ENCODE data around the gene HES1.
"Not testable (repeated sequence)": the region's sequence is repeated elsewhere in the genome, so short reads cannot be mapped to it uniquely, and the experiment has no call there.

Gene HES1

DNA sequence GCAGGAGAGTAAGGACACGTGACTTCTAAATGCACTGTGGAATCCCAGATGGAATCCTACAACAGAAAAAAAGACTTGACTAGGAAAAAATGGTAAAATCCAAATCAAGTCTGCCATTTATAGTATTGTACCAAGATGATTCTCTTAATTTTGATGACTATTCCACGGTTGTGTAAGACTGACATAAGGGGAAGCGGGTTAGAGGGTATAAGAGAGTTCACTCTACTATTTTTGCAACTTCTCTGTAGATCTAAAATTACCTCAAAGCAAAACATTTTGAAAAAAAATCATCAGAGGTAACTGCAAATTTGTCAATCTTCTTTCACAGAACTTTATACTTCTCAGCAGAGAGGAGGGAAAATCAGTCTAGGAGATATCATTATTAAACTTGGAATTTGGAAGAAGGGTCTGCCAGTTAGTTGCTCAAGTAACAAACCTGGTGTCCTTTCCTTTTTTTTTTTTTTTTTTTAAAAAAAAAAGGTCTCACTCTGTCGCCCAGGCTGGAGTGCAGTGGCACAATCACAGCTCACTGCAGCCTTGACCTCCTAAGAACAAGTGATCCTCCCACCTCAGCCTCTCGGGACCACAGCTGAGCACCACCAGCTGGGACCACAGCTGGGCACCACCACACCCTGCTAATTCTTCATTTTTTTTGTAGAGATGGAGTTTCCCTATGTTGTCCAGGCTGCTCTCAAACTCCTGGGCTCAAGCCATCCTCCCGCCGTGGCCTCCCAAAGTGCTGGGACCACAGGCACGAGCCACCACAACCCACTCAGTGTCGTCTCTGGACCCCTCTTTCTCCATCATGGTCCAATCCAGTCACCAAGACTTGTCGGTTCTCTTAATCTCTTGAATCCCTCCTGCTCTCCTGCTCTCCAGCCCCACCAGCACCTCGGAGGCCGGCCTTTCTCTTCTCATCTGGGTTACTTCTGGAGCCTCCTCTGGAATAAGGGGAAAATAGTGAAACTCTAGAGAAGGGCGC is 14.9 kb upstream of the HES1 start:
- Histone ChIP-seq H4K20me1 (0 out of 22 replicates have a peak, but pooled peaks cover 0 to 6% (median 0%) of the 10 kb centered on the region in 11 experiments), H3K27ac (peak overlapping the region in 4 of 11 experiments; percentile 9 to 44 (median 32); a peak in 6 of 22 replicates), H3K4me1 (peaks cover 12 to 25% (median 17%) of the 10 kb centered on the region in 10 experiments), H3K9ac (no peak overlapping the region), H3K36me3 (no peaks in the 10 kb centered on the region), H3K4me3 (no peak overlapping the region), H3K27me3 (peaks cover 0 to 8% (median 0%) of the 10 kb centered on the region in 11 experiments; a peak in 4 of 22 replicates), H3K4me2 (peak overlapping the region; percentile 0 to 82 (median 66); a peak in 21 of 22 replicates), H3K9me3 (replicated peaks in 1 of 11) (no peaks in the 10 kb centered on the region)
- TF ChIP-seq Cebpa-rat (IDR thresholded peaks at IDR 0.05), result 0 out of 22 replicates have a peak, but pooled peaks of 1 of the 11 experiments have one; percentile 32

DNA sequence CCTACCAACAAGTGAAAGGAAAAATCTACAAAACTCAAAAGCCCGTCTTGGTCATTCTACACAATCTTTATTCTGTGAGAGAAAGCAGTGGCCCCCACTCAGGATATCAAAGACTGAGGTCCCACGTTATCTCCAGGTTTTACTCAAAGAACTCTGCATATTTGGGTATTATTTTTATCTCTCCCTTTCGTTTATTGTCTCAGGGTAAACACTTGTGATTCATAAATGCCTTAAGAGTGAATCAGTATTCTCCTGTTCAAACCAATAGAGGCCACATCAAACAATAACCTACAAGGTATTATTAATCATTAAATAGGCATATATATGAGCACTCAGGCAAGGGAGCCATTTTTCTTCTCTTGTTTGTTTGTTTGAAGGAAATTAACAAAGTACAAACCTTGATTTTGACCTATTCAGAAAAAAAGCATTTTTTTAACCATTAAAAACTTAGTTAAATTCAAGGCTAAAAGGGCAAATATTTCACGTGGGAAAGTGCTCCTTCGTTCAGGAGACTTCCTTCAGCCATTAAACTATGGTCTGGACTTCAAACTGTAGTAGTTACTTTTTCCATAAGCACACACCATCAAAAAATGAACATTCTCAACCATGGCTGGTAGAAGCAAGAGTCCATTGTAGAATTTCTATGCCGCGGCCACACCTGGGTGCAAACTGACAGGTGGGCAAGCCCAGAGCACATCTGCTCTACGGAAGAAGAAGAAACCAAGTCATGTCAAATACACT is 13.9 kb upstream of the HES1 start:
- H3K27ac ChIP-seq, result no peak overlapping the region; a peak in 2 of 22 replicates
- no peak overlapping the region for H3K9ac ChIP-seq
- 0 out of 22 replicates have a peak, but pooled peaks cover 0 to 6% (median 0%) of the 10 kb centered on the region in 11 experiments for H4K20me1 ChIP-seq
- H3K4me3 ChIP-seq, result no peak overlapping the region
- H3K4me2 ChIP-seq, result peak overlapping the region in 5 of 11 experiments; percentile 70 to 82 (median 74); a peak in 10 of 22 replicates
- peaks cover 12 to 25% (median 17%) of the 10 kb centered on the region in 10 experiments for H3K4me1 ChIP-seq
- no peak for TF ChIP-seq Cebpa-rat (IDR thresholded peaks at IDR 0.05)
- H3K9me3 ChIP-seq (replicated peaks in 1 of 11), result no peaks in the 10 kb centered on the region
- peaks cover 0 to 8% (median 0%) of the 10 kb centered on the region in 11 experiments; a peak in 3 of 22 replicates for H3K27me3 ChIP-seq
- no peaks in the 10 kb centered on the region for H3K36me3 ChIP-seq

- TF ChIP-seq Cebpa-rat (IDR thresholded peaks at IDR 0.05), result no peak
- 0 out of 22 replicates have a peak, but pooled peaks cover 0 to 6% (median 0%) of the 10 kb centered on the region in 11 experiments for H4K20me1 ChIP-seq
- peaks cover 0 to 8% (median 0%) of the 10 kb centered on the region in 11 experiments; a peak in 1 of 22 replicates for H3K27me3 ChIP-seq
Measured at GRCh38 chr3:194123726-194124125, 12.2 kb upstream of the HES1 start.

DNA sequence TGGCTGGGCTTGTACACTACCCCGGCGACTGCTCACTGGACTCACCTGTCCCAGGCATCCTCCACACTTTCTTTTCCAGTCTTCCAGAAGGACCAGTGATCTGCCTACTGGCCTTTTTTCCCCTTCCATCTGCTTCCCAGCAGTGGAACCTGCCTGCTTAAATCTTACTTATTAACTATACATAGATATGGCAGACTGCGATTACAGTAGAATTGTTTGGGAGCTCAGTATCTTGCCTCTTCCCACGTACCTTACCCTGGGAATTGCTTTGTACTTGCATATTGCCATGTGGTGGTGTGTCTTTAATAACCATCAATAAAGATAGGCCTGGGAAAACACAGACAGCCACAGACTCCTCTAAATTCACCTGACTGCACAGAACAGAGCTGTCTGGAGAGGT is 11.8 kb upstream of the HES1 start:
- Histone ChIP-seq H3K4me3 (no peak overlapping the region), H3K4me2 (no peak overlapping the region), H4K20me1 (0 out of 22 replicates have a peak, but pooled peaks cover 0 to 6% (median 0%) of the 10 kb centered on the region in 11 experiments), H3K27me3 (peaks cover 0 to 10% (median 2%) of the 10 kb centered on the region in 11 experiments; a peak in 12 of 22 replicates), H3K9ac (no peak overlapping the region), H3K9me3 (replicated peaks in 1 of 11) (no peaks in the 10 kb centered on the region), H3K27ac (no peak overlapping the region), H3K4me1 (peaks cover 12 to 25% (median 17%) of the 10 kb centered on the region in 10 experiments), H3K36me3 (no peaks in the 10 kb centered on the region)
- no peak for TF ChIP-seq Cebpa-rat (IDR thresholded peaks at IDR 0.05)

More at GRCh38 chr3:194123726-194124125, 12.2 kb upstream of the HES1 start:
- no peak overlapping the region for H3K9ac ChIP-seq
- peaks cover 12 to 25% (median 17%) of the 10 kb centered on the region in 10 experiments for H3K4me1 ChIP-seq
- no peaks in the 10 kb centered on the region for H3K9me3 ChIP-seq (replicated peaks in 1 of 11)
- H3K4me2 ChIP-seq, result no peak overlapping the region
- H3K27ac ChIP-seq, result no peak overlapping the region
- H3K36me3 ChIP-seq, result no peaks in the 10 kb centered on the region
- no peak overlapping the region for H3K4me3 ChIP-seq

DNA sequence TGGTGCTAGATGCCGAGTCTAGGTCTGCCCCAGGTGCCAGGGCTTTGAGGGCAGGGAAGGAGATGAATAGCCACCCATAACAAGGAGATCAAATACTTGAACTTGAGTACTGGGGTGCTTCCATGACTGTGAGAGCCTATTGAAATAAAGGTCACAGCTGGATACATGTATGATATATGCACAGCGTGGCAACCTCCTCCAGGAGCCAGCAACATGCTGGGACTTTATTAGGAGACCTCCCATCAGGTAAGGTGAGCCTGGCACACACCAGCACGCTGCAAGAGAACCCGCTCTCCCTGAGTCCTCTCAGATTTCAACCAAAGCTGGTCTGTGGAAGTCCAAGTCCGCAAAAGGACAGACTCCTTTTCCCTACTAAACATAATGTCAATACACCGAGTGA is 10.5 kb upstream of the HES1 start:
- Histone ChIP-seq H3K27me3 (peaks cover 8 to 22% (median 15%) of the 10 kb centered on the region in 11 experiments), H3K9me3 (replicated peaks in 1 of 11) (no peaks in the 10 kb centered on the region), H3K9ac (no peak overlapping the region), H3K4me3 (no peak overlapping the region), H3K27ac (no peak overlapping the region), H3K36me3 (no peaks in the 10 kb centered on the region), H3K4me1 (peaks cover 12 to 19% (median 16%) of the 10 kb centered on the region in 10 experiments), H3K4me2 (no peak overlapping the region), H4K20me1 (peaks cover 0 to 9% (median 0%) of the 10 kb centered on the region in 11 experiments; a peak in 1 of 22 replicates)
- TF ChIP-seq Cebpa-rat (IDR thresholded peaks at IDR 0.05), result no peak

DNA sequence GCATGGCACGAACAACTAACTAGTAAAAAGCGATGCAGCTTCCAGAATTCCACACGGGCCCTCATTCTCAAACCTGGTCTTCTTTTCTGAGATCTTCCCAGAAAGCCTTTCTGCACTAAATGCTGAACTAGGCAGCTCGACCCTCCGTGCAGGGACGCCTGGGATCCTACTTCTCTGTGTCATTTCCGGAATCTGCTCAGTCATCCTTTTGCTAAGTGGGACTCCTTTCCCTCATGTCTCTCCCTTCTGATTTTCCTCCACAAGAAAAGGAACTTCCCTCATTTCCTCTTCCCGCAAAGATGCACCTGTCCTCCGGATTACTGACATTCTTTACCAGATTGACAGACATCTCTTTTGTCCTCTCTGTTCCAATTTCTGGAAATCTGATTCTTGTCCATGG is 9.2 kb upstream of the HES1 start:
- H3K9ac ChIP-seq, result no peak overlapping the region
- no peak overlapping the region for H3K4me3 ChIP-seq
- H3K4me1 ChIP-seq, result peaks cover 7 to 20% (median 14%) of the 10 kb centered on the region in 10 experiments; a peak in 18 of 20 replicates
- H4K20me1 ChIP-seq, result peaks cover 0 to 19% (median 0%) of the 10 kb centered on the region in 11 experiments; a peak in 3 of 22 replicates
- no peak for TF ChIP-seq Cebpa-rat (IDR thresholded peaks at IDR 0.05)
- H3K9me3 ChIP-seq (replicated peaks in 1 of 11), result no peaks in the 10 kb centered on the region
- peaks cover 22 to 32% (median 28%) of the 10 kb centered on the region in 11 experiments for H3K27me3 ChIP-seq
- no peaks in the 10 kb centered on the region for H3K36me3 ChIP-seq
- H3K27ac ChIP-seq, result no peak overlapping the region
- no peak overlapping the region for H3K4me2 ChIP-seq

- Histone ChIP-seq H3K27me3 (peaks cover 37 to 47% (median 44%) of the 10 kb centered on the region in 11 experiments), H3K4me1 (peaks cover 7 to 26% (median 19%) of the 10 kb centered on the region in 10 experiments; a peak in 18 of 20 replicates)
- no peak for TF ChIP-seq Cebpa-rat (IDR thresholded peaks at IDR 0.05)
Measured at GRCh38 chr3:194128202-194128918, 7.6 kb upstream of the HES1 start.

GRCh38 chr3:194128919-194129295 is 7.0 kb upstream of the HES1 start:
- H3K36me3 ChIP-seq; H3K9me3 ChIP-seq (replicated peaks in 1 of 11); H3K9ac ChIP-seq; H3K4me2 ChIP-seq; H3K4me3 ChIP-seq; H3K27ac ChIP-seq: not testable (repeated sequence)
- peaks cover 42 to 53% (median 49%) of the 10 kb centered on the region in 11 experiments for H3K27me3 ChIP-seq
- peaks cover 0 to 24% (median 0%) of the 10 kb centered on the region in 11 experiments; a peak in 3 of 22 replicates for H4K20me1 ChIP-seq
- H3K4me1 ChIP-seq, result peaks cover 11 to 31% (median 23%) of the 10 kb centered on the region in 10 experiments; a peak in 18 of 20 replicates

More at GRCh38 chr3:194128202-194128918, 7.6 kb upstream of the HES1 start:
- Histone ChIP-seq H3K9me3 (replicated peaks in 1 of 11) (no peaks in the 10 kb centered on the region), H3K27ac (no peak overlapping the region), H3K4me2 (no peak overlapping the region), H3K36me3 (no peaks in the 10 kb centered on the region), H3K9ac (no peak overlapping the region), H4K20me1 (peaks cover 0 to 24% (median 0%) of the 10 kb centered on the region in 11 experiments; a peak in 3 of 22 replicates), H3K4me3 (no peak overlapping the region)
